HFF-Myc (cell line): Measurements from ENCODE around the gene TMEM52.

ENCODE experiments used
- DNase-seq: peaks from one replicate; pipeline ENCODE4 v3.0.0-alpha.2; 2011; ENCODE audit warnings: low read depth; ENCODE audit errors: extremely low read depth
- H3K4me3 ChIP-seq: replicated peaks from 2 replicates; pipeline ENCODE4 v1.5.1; 2011; ENCODE audit warnings: low read depth, mild to moderate bottlenecking, control low read depth, low read length
- CTCF ChIP-seq: IDR thresholded peaks from 2 replicates; pipeline ENCODE4 v1.5.1; 2012; ENCODE audit warnings: mild to moderate bottlenecking, low read depth, low read length, control low read depth; ENCODE audit errors: missing control alignments

TMEM52 gene

GRCh38 chr1:1919304-1920056, 401 bp upstream of the TMEM52 start:
- DNase-seq = peak; percentile 83
- peak overlapping the region; percentile 48 for H3K4me3 ChIP-seq
- TF ChIP-seq CTCF = no peak

DNA sequence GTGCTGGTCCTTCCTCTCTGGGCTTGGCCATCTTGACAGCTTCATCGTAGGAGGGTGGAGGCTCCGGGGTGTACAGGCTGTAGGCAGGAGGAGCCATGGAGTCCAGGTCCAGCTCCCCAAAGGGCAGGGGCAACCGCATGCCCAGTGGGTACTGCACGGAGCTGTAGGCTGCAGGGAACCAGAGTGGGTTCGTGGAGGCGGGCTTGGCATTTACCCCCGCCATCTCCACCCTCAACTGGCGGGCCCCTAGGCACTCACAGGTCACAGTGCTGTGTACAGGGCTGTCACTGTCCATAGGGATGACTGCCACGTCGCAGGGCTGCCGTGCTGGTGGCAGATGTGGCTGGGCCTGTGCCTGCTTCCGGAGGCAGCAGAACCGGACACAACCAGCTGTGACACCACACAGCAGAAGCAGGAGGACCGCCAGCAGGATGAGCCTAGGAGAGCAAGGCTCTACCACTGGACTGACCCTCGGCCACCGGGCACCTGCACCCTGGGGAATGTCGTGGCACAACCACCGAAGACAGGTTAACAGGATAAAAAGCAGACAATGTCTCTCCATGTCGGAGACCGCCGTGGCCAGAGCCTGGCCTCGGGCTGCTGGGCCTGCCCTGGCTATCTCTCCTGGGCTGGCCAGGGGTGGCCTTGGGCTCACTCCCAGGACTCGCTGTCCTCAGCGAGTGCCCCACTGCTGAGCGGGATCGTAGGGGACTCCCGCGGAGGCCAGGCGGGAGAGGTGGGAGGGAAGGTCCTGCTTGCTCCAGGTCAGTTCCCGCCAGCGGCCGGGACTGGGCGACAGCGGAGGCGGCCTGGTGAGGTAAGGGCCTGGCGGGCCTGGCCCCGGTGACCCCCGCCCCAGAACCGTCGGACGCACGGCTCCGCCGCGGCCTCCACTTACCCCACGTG, 831 bp downstream of the TMEM52 start:
- peak overlapping the region; percentile 48 for H3K4me3 ChIP-seq
- no peak for DNase-seq
- no peak for TF ChIP-seq CTCF

GRCh38 chr1:1917304-1917976, 1.6 kb downstream of the TMEM52 start:
- TF ChIP-seq CTCF = no peak
- H3K4me3 ChIP-seq = no peak overlapping the region
- no peak for DNase-seq

- no peak for DNase-seq
- no peak for TF ChIP-seq CTCF
- H3K4me3 ChIP-seq = no peak overlapping the region
Measured at GRCh38 chr1:1916851-1917251, 2.2 kb downstream of the TMEM52 start.

- TF ChIP-seq CTCF = no peak
- H3K4me3 ChIP-seq = no peak overlapping the region
- DNase-seq = no peak
Measured at GRCh38 chr1:1915911-1916840, 2.9 kb downstream of the TMEM52 start.
